ENCODE data around the gene EIF6. TPM values are rescaled to one million over a fixed set of nuclear protein-coding genes. Genes with fewer than 3 reads are reported as not detected.

EIF6 gene
- total RNA-seq, 4 donors from 2014 or later: 176 to 240 (median 198) TPM

DNA sequence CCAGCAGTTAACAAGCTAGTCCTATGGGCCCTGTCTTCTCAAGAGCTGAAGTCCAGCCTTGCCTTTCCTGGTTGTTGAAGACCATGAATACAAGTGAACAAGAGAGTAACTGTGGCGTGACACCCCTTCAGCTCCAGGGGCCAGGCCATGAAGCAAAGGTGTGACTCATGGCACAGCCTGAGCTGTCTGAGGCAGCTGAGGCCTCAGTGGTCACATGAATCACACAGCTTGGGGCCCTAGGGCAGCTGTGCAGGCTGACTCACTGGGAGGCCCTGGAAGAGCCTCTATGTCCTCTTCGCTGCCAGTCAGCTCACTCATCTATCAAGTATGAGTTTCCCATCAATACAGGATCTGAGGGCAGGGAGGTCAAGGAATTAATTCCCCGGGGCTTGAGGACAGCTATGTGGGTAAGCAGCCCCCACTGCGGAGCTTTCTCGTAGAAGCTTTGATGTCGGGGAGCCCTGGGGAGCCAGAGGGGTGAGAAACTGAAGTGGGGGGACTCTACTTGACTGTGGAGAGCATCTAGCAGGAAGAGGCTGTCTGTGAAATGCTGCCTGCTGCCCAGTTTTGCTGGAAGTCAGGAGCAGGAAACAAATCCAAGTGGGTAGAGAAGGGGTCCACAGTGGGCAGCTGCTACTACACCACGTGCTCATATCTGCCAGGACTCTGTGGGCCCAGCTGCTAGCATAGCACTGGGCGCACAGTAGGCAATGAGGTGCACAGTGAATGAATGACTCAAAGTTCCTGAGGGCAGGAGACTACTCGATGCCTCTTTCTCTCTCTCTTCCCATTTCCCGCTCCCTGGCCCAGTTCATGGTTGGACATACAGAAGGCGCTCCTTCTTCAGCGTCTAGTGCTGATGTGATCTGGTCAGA, 21.3 kb upstream of the EIF6 start:
- intact Hi-C loops (cut with DNase I): no loop called here
- TF ChIP-seq, protein P1, sequence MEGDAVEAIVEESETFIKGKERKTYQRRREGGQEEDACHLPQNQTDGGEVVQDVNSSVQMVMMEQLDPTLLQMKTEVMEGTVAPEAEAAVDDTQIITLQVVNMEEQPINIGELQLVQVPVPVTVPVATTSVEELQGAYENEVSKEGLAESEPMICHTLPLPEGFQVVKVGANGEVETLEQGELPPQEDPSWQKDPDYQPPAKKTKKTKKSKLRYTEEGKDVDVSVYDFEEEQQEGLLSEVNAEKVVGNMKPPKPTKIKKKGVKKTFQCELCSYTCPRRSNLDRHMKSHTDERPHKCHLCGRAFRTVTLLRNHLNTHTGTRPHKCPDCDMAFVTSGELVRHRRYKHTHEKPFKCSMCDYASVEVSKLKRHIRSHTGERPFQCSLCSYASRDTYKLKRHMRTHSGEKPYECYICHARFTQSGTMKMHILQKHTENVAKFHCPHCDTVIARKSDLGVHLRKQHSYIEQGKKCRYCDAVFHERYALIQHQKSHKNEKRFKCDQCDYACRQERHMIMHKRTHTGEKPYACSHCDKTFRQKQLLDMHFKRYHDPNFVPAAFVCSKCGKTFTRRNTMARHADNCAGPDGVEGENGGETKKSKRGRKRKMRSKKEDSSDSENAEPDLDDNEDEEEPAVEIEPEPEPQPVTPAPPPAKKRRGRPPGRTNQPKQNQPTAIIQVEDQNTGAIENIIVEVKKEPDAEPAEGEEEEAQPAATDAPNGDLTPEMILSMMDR (IDR thresholded peaks at IDR 0.05): no peak
- no peak for TF ChIP-seq POLR2A (IDR thresholded peaks at IDR 0.05)
- H3K27ac ChIP-seq: peak overlapping the region; percentile 87 to 90 (median 88)
- no peaks in the 10 kb centered on the region for H3K9me3 ChIP-seq
- H3K4me3 ChIP-seq: no peak overlapping the region
- DNase-seq: peak; percentile 17
- 38 to 46% methylated on average over 10 of the region's 12 CpGs for WGBS, 2 donors
- H3K27me3 ChIP-seq: no peaks in the 10 kb centered on the region
- H3K36me3 ChIP-seq: no peaks in the 10 kb centered on the region
- peaks cover 50 to 73% (median 50%) of the 10 kb centered on the region in 3 donors for H3K4me1 ChIP-seq

DNA sequence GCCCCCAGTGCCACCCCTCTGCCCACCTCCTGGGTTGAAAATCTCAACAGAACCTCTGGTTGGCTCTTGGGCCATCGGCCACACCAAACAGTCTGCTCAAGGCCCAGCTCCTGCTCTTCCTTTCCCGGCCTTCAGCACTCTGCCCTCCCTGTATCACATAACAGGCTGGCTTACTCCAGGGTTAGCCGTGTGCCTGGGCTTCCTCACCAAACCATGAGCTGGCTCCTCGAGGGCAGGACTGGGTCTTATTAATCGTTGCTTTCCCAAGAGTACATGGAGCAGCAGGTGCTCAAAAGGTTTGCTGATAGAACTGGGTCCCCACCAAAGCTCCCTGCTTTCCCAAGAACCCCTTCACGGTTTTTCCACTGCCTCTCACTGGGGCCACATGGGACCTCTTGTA, 20.4 kb upstream of the EIF6 start:
- H3K9me3 ChIP-seq: no peaks in the 10 kb centered on the region
- intact Hi-C loops (cut with DNase I): loop anchor here (5.0 kb wide), 1 partner anchor 132 kb away; the partner anchor contains the start of gene GDF5
- peak overlapping the region; percentile 87 to 90 (median 88) for H3K27ac ChIP-seq
- H3K27me3 ChIP-seq: no peaks in the 10 kb centered on the region
- no peaks in the 10 kb centered on the region for H3K36me3 ChIP-seq
- no peak overlapping the region for H3K4me3 ChIP-seq
- 69 to 77% methylated on average over 6 of the region's 6 CpGs for WGBS, 2 donors
- TF ChIP-seq, protein P1 (IDR thresholded peaks at IDR 0.05): no peak
- TF ChIP-seq POLR2A (IDR thresholded peaks at IDR 0.05): no peak
- peaks cover 50 to 68% (median 50%) of the 10 kb centered on the region in 3 donors for H3K4me1 ChIP-seq
- DNase-seq: no peak

DNA sequence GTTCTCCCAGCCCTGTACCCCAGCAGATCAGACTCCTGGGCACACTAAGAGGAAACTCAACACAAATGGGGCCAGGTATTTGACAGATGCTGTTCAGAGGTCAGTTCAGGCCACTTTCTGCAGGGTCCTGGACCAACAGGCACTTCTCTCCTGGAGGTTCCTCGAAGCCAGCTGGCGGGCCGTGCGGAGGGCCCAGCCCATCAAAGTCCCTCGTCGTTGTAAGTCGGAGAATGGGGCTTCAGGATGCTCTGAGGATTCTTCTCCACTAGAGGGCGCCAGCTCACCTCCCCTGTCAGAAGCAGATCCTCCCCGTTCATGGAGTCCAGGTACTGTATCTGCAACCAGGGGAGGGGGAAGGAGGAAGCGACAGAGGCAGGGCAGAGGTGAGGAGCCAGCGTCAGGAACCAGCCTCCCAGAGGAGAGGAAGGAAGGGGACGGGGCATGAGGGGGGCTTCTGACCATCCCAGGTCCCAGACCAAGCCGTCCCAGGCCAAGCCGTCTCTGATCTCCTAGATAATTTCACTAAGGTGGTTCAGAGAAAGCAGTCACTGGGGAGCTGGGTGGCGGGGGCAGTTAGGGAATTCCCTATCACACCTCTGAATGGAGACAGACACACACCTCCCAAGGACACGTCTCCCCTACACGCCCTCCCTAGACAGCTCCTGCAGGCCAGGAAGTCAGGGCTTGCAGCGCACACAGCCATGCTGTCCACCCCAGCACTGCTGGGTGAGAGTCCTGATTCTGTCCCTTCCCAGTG, 19.3 kb upstream of the EIF6 start:
- intact Hi-C loops (cut with DNase I): loop anchor here (5.0 kb wide), 1 partner anchor 133 kb away; the partner anchor contains the start of gene GDF5
- Histone ChIP-seq H3K4me1 (peaks cover 50 to 69% (median 50%) of the 10 kb centered on the region in 3 donors), H3K27me3 (no peaks in the 10 kb centered on the region), H3K9me3 (no peaks in the 10 kb centered on the region), H3K4me3 (no peak overlapping the region), H3K27ac (peak overlapping the region; percentile 87 to 90 (median 88)), H3K36me3 (no peaks in the 10 kb centered on the region)
- peak; percentile 26 for DNase-seq
- 38 to 70% methylated on average over 2 to 5 of the region's 18 CpGs for WGBS, 2 donors
- TF ChIP-seq, protein P1 (IDR thresholded peaks at IDR 0.05): peak; percentile 82 to 96 (median 92)
- no peak for TF ChIP-seq POLR2A (IDR thresholded peaks at IDR 0.05)

DNA sequence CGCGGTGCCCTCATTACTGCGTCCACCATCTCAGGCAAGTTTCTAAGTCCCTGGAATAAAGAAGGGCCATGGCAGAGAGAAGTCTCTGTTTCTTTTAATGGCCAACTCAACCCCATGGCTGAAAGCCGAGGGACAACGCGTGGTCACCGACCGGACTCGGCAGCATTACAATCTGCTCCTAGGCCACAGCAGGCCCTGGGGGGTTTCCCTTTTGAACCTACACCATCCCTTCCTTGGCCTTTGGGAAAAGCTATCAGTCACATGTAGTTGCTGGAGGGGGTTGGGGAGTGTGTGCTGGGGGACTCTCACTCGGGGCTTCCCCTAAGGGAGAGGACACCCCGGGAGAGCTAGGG, 18.8 kb upstream of the EIF6 start:
- Histone ChIP-seq H3K9me3 (no peaks in the 10 kb centered on the region), H3K4me3 (no peak overlapping the region), H3K27me3 (no peaks in the 10 kb centered on the region), H3K36me3 (no peaks in the 10 kb centered on the region), H3K27ac (no peak overlapping the region), H3K4me1 (peaks cover 45 to 68% (median 47%) of the 10 kb centered on the region in 3 donors)
- DNase-seq: no peak
- WGBS, 2 donors: 59 to 73% methylated on average over 7 to 9 of the region's 11 CpGs
- no peak for TF ChIP-seq POLR2A (IDR thresholded peaks at IDR 0.05)
- TF ChIP-seq, protein P1 (IDR thresholded peaks at IDR 0.05): no peak
- intact Hi-C loops (cut with DNase I): loop anchor here (5.0 kb wide), 1 partner anchor 134 kb away; the partner anchor contains the start of gene GDF5

All from esophagus squamous epithelium (tissue), 5 donors.